PC-3 (cell line): ENCODE measurements around the gene DENND5B. TPM values are rescaled to one million over a fixed set of nuclear protein-coding genes. Genes with fewer than 3 reads are reported as not detected.

Experiments used
- ATAC-seq: fragments of 200-7000 bp; cut with Tn5 transposase; 2 replicates; pipeline ENCODE4 v1.9.1; 2020; ENCODE audit warnings: mild to moderate bottlenecking, moderate library complexity
- BruUV-seq: library from RNA; stranded (reverse); fragments of 400-500 nt; replicated peaks from 2 replicates; lab custom pipeline; 2021; lab: Mats Ljungman, UMichigan
- CTCF ChIA-PET: fragments of 300-600 bp; sonication (Branson Sonifier 250); formaldehyde crosslinking; loops from one replicate; lab custom pipeline; 2022; ENCODE audit warnings: antibody characterized with exemption; lab: Charles Lee
- POLR2A ChIA-PET: fragments of 300-600 bp; sonication (Branson Sonifier 250); formaldehyde crosslinking; loops from one replicate; lab custom pipeline; 2022; ENCODE audit warnings: antibody characterized with exemption; ENCODE audit not compliant: unreplicated experiment; lab: Charles Lee
- DNase-seq: peaks from one replicate; pipeline ENCODE4 v3.0.0-alpha.2; 2015
- H2AFZ ChIP-seq: fragments of 300-600 bp; sonication (generic); 2 replicates; pipeline ENCODE4 v1.6.0; 2016; ENCODE audit warnings: antibody characterized with exemption, low read length
- H3F3A ChIP-seq: fragments of 300-600 bp; sonication (generic); one replicate; pipeline ENCODE4 v1.6.0; 2017; ENCODE audit warnings: antibody characterized with exemption, low read length, control low read depth, mild to moderate bottlenecking; ENCODE audit not compliant: unreplicated experiment
- H3K27ac ChIP-seq: fragments of 300-600 bp; sonication (generic); 2 replicates; pipeline ENCODE4 v1.5.1; 2016; ENCODE audit warnings: mild to moderate bottlenecking, low read length
- H3K27me3 ChIP-seq: fragments of 300-600 bp; sonication (generic); 2 replicates; pipeline ENCODE4 v1.6.1; 2016; ENCODE audit warnings: low read length, mixed read lengths
- H3K36me3 ChIP-seq: fragments of 300-600 bp; sonication (generic); 2 replicates; pipeline ENCODE4 v1.6.1; 2016; ENCODE audit warnings: low read depth, mixed run types, low read length, mixed read lengths
- H3K4me1 ChIP-seq: fragments of 300-600 bp; sonication (generic); 2 replicates; pipeline ENCODE4 v1.5.1; 2016; ENCODE audit warnings: low read length; ENCODE audit not compliant: insufficient read depth
- H3K4me2 ChIP-seq: fragments of 300-600 bp; sonication (generic); 2 replicates; pipeline ENCODE4 v1.6.0; 2016; ENCODE audit warnings: low read length
- H3K4me3 ChIP-seq: fragments of 300-600 bp; sonication (generic); 2 replicates; pipeline ENCODE4 v1.5.1; 2016; ENCODE audit warnings: mild to moderate bottlenecking, low read length, mixed read lengths
- H3K79me2 ChIP-seq: fragments of 300-600 bp; sonication (generic); 2 replicates; pipeline ENCODE4 v1.6.1; 2017; ENCODE audit warnings: low read length, mixed read lengths
- H3K9ac ChIP-seq: fragments of 300-600 bp; sonication (generic); 2 replicates; pipeline ENCODE4 v1.6.0; 2016; ENCODE audit warnings: mild to moderate bottlenecking, low read length
- H3K9me2 ChIP-seq: fragments of 300-600 bp; sonication (generic); replicated peaks from 2 replicates; pipeline ENCODE4 v1.6.1; 2016; ENCODE audit warnings: mixed run types, low read length, mixed read lengths
- H3K9me3 ChIP-seq: fragments of 300-600 bp; sonication (generic); 2 replicates; pipeline ENCODE4 v1.6.1; 2016; ENCODE audit warnings: low read length, mixed read lengths
- H4K20me1 ChIP-seq: fragments of 300-600 bp; sonication (generic); 2 replicates; pipeline ENCODE4 v1.6.1; 2016; ENCODE audit warnings: low read length, mixed read lengths
- EZH2 ChIP-seq: fragments of 300-600 bp; sonication (generic); IDR thresholded peaks from one replicate; pipeline ENCODE4 v1.6.1; 2017; ENCODE audit warnings: antibody characterized with exemption, mild to moderate bottlenecking, low read length; ENCODE audit not compliant: unreplicated experiment
- EZH2phosphoT487 ChIP-seq: fragments of 300-600 bp; sonication (generic); IDR thresholded peaks from 2 replicates; pipeline ENCODE4 v1.6.1; 2018; ENCODE audit warnings: mild to moderate bottlenecking, antibody characterized with exemption, low read length, borderline replicate concordance
- intact Hi-C: fragments of 100-400 bp; cut with micrococcal nuclease; formaldehyde crosslinking; loops from 2 replicates; pipeline ENCODE4 v1.9.0; 2023
- total RNA-seq: library from RNA; depleted of rRNA; stranded (reverse); fragments of >200 nt; gene quantifications from 2 replicates; pipeline ENCODE4 v1.2.3, GENCODE V29; 2014
- TF ChIP-seq, protein P1 (sequence below): fragments of 300-600 bp; sonication (generic); conservative IDR thresholded peaks from 2 replicates; pipeline ENCODE4 v1.5.1; 2017; ENCODE audit warnings: antibody characterized with exemption, low read depth, mild to moderate bottlenecking, low read length

Gene DENND5B
- total RNA-seq, 1 experiment from 2014 or later = 4.2 TPM

DNA sequence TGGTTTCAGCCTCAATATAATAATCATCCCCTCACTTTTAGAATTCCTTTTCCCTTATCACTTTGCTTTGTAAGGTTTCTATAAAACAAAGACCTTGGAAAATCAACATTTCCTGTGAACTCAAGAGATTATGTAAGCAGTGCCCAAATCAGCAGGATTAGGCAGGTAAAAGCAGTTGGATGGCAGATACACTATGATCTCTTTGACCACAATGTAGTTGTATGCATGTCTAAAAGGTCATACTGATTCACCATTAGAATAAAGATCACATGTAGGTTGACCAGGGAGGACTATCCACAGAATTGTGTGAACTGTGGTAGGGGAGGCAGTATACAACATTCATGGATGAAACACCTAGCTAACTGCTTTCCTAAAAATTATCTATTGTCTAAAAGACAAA lies 57.5 kb downstream of the DENND5B start:
- DNase-seq (no peak), ATAC-seq (no peak)
- CTCF ChIA-PET = no interaction called here
- no peaks in the 10 kb centered on the region for H3K4me1 ChIP-seq
- no TSS peak for BruUV-seq
- POLR2A ChIA-PET = no interaction called here
- intact Hi-C loops = no loop called here
- no peak overlapping the region for H3K27ac ChIP-seq
- no peaks in the 10 kb centered on the region for H3K36me3 ChIP-seq
- H3K9me3 ChIP-seq = no peaks in the 10 kb centered on the region
- H3K9me2 ChIP-seq = no peaks in the 10 kb centered on the region
- H3K9ac ChIP-seq = no peak overlapping the region
- H3F3A ChIP-seq = no peaks in the 10 kb centered on the region
- H4K20me1 ChIP-seq = no peaks in the 10 kb centered on the region
- no peaks in the 10 kb centered on the region for H3K79me2 ChIP-seq
- no peak overlapping the region for H3K4me3 ChIP-seq
- H2AFZ ChIP-seq = no peak overlapping the region
- TF ChIP-seq EZH2 = no peak
- TF ChIP-seq EZH2phosphoT487 = no peak
- TF ChIP-seq, protein P1, sequence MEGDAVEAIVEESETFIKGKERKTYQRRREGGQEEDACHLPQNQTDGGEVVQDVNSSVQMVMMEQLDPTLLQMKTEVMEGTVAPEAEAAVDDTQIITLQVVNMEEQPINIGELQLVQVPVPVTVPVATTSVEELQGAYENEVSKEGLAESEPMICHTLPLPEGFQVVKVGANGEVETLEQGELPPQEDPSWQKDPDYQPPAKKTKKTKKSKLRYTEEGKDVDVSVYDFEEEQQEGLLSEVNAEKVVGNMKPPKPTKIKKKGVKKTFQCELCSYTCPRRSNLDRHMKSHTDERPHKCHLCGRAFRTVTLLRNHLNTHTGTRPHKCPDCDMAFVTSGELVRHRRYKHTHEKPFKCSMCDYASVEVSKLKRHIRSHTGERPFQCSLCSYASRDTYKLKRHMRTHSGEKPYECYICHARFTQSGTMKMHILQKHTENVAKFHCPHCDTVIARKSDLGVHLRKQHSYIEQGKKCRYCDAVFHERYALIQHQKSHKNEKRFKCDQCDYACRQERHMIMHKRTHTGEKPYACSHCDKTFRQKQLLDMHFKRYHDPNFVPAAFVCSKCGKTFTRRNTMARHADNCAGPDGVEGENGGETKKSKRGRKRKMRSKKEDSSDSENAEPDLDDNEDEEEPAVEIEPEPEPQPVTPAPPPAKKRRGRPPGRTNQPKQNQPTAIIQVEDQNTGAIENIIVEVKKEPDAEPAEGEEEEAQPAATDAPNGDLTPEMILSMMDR = no peak
- H3K27me3 ChIP-seq = no peaks in the 10 kb centered on the region
- H3K4me2 ChIP-seq = no peak overlapping the region

DNA sequence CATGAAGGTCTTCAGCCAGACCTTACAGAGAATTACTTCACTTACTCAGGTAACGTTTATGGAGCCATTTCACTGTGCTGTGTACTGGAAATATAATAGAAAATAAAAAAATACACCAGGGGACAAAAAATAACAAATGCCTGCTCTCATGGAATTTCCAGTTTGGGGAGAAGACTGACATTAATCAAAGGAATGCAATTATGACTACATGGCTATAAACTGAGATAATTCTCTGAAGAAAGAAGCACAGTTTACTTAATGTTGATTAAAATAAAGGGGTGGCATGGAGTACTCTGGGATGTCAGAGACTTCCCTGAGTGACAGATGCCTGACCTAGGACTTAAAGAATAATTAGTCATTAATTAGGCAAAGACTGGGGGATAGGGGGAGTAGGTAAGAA lies 59.0 kb downstream of the DENND5B start:
- Histone ChIP-seq H2AFZ (no peak overlapping the region), H4K20me1 (no peaks in the 10 kb centered on the region), H3F3A (no peaks in the 10 kb centered on the region), H3K4me1 (peaks cover 3% of the 10 kb centered on the region; the same call in 1 of the 2 replicates), H3K4me3 (no peak overlapping the region), H3K79me2 (no peaks in the 10 kb centered on the region), H3K36me3 (no peaks in the 10 kb centered on the region), H3K9ac (no peak overlapping the region), H3K9me2 (no peaks in the 10 kb centered on the region), H3K27ac (no peak overlapping the region), H3K9me3 (no peaks in the 10 kb centered on the region), H3K4me2 (no peak overlapping the region), H3K27me3 (no peaks in the 10 kb centered on the region)
- BruUV-seq = no TSS peak
- intact Hi-C loops = no loop called here
- ChIA-PET POLR2A (no interaction called here), CTCF (no interaction called here)
- DNase-seq = no peak
- ATAC-seq = no peak
- TF ChIP-seq EZH2 (no peak), EZH2phosphoT487 (no peak)
- TF ChIP-seq, protein P1 = no peak

DNA sequence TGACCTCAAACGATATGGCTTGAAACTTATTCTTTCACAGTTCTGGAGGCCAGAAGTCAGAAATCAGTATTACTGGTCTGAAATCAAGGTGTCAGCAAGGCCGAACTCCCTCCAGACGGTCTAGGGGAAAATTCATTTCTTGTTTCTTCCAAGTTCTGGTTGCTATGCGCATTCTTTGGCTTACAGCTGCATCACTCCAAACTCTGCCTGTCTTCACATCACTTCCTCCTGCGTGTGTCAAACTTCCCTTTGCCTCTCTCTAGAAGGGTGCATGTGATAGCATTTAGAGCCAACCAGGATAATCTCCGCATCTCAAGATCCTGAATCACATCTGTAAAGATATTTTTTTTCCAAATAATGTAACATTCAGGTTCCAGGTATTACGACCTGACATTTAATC lies 62.8 kb downstream of the DENND5B start:
- H3F3A ChIP-seq = no peaks in the 10 kb centered on the region
- TF ChIP-seq, protein P1 = no peak
- TF ChIP-seq EZH2phosphoT487 = no peak
- TF ChIP-seq EZH2 = no peak
- ATAC-seq (no peak), DNase-seq (no peak)
- POLR2A ChIA-PET = no interaction called here
- no peaks in the 10 kb centered on the region for H3K36me3 ChIP-seq
- CTCF ChIA-PET = no interaction called here
- H3K4me1 ChIP-seq = peaks cover 28% of the 10 kb centered on the region
- H2AFZ ChIP-seq = no peak overlapping the region
- intact Hi-C loops = loop anchor here (5.0 kb wide), 1 partner anchor 59 kb away; no protein-coding TSS in a partner anchor
- H3K4me2 ChIP-seq = no peak overlapping the region
- no peaks in the 10 kb centered on the region for H4K20me1 ChIP-seq
- no TSS peak for BruUV-seq
- no peaks in the 10 kb centered on the region for H3K79me2 ChIP-seq
- H3K4me3 ChIP-seq = no peak overlapping the region
- no peaks in the 10 kb centered on the region for H3K9me2 ChIP-seq
- H3K27me3 ChIP-seq = no peaks in the 10 kb centered on the region
- H3K9me3 ChIP-seq = no peaks in the 10 kb centered on the region
- H3K9ac ChIP-seq = no peak overlapping the region
- H3K27ac ChIP-seq = no peak overlapping the region
